Measurements from ENCODE around the gene CEP135. TPM values are rescaled to one million over a fixed set of nuclear protein-coding genes. Genes with fewer than 3 reads are reported as not detected.

The CEP135 gene
- polyA plus RNA-seq, 1 of the 3 experiments (the other 2 are of a cell fraction): 1.6 TPM

DNA sequence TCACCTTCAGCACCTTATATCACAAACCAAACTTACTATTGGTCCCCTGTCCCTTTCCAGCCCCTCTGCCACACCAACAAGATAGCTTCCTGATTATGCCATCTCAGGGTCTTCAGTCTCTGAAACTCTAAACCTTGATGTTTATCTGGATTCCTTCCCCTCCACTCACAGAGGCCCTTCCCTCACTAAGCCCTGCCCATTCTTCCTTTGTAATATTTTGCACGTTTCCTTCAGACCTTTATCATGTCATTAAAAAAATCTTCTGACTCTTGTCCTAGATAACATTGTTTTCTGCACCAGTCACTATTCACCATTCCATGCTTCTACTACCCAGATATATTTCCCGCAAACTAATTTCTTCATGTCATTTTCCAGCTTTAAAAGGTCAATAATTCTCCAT, 17.7 kb upstream of the CEP135 start (continued):
- TF ChIP-seq POLR2AphosphoS5 (IDR thresholded peaks at IDR 0.05; ENCODE audit: low read depth, low read length): no peak
- no peak for TF ChIP-seq RAD21 (IDR thresholded peaks at IDR 0.05; ENCODE audit: low read length)
- TF ChIP-seq EZH2phosphoT487 (IDR thresholded peaks at IDR 0.05; ENCODE audit: borderline replicate concordance, low read depth): no peak
- no peak for TF ChIP-seq CHD2 (IDR thresholded peaks at IDR 0.05; ENCODE audit: low read length, partially characterized antibody)
- no peak for TF ChIP-seq FOXM1 (IDR thresholded peaks at IDR 0.05; ENCODE audit: low read depth)
- TF ChIP-seq, protein P1, sequence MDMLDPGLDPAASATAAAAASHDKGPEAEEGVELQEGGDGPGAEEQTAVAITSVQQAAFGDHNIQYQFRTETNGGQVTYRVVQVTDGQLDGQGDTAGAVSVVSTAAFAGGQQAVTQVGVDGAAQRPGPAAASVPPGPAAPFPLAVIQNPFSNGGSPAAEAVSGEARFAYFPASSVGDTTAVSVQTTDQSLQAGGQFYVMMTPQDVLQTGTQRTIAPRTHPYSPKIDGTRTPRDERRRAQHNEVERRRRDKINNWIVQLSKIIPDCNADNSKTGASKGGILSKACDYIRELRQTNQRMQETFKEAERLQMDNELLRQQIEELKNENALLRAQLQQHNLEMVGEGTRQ (IDR thresholded peaks at IDR 0.05; ENCODE audit: borderline replicate concordance, low read depth, low read length): no peak
- TF ChIP-seq USF1 (IDR thresholded peaks at IDR 0.05; ENCODE audit: borderline replicate concordance, low read depth): no peak
- TF ChIP-seq TCF12 (IDR thresholded peaks at IDR 0.05): no peak
- TF ChIP-seq MAX (IDR thresholded peaks at IDR 0.05; ENCODE audit: low read depth): no peak
- no peak for TF ChIP-seq NRF1 (IDR thresholded peaks at IDR 0.05; ENCODE audit: low read depth, low read length)

DNA sequence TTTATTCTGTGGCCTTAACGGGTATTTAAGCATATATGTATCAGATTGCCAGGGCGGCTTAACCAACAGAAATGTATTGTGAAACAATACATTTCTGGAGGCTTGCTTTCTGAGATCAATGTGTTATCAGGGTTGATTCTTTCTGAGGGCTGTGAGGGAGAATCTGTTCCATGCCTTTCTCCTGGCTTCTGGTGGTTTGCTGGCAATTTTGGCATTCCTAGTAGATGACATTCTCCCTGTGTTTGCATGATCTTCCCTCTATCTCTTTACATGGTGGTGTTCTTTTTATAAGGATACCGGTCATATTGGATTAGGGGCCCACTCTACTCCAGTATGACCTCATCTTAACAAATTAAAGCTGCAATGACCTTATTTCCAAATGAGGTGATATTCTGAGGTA, 16.9 kb upstream of the CEP135 start:
- TF ChIP-seq MXI1 (IDR thresholded peaks at IDR 0.05; ENCODE audit: low read depth, low read length) (no peak), EZH2phosphoT487 (IDR thresholded peaks at IDR 0.05; ENCODE audit: borderline replicate concordance, low read depth) (no peak), YY1 (IDR thresholded peaks at IDR 0.05; ENCODE audit: low read depth) (no peak), GABPA (IDR thresholded peaks at IDR 0.05; ENCODE audit: low read depth) (no peak), EP300 (IDR thresholded peaks at IDR 0.05; ENCODE audit: borderline replicate concordance in 1 of 2, low read depth in 1 of 2, low read length in 1 of 2) (no peak), FOSL2 (IDR thresholded peaks at IDR 0.05; ENCODE audit: borderline replicate concordance, low read depth) (no peak), GATA2 (CRISPR knock-in tag; IDR thresholded peaks at IDR 0.05) (no peak), RFX5 (IDR thresholded peaks at IDR 0.05; ENCODE audit: low read length) (no peak), RAD21 (IDR thresholded peaks at IDR 0.05; ENCODE audit: low read length) (no peak)
- TF ChIP-seq, protein P2, sequence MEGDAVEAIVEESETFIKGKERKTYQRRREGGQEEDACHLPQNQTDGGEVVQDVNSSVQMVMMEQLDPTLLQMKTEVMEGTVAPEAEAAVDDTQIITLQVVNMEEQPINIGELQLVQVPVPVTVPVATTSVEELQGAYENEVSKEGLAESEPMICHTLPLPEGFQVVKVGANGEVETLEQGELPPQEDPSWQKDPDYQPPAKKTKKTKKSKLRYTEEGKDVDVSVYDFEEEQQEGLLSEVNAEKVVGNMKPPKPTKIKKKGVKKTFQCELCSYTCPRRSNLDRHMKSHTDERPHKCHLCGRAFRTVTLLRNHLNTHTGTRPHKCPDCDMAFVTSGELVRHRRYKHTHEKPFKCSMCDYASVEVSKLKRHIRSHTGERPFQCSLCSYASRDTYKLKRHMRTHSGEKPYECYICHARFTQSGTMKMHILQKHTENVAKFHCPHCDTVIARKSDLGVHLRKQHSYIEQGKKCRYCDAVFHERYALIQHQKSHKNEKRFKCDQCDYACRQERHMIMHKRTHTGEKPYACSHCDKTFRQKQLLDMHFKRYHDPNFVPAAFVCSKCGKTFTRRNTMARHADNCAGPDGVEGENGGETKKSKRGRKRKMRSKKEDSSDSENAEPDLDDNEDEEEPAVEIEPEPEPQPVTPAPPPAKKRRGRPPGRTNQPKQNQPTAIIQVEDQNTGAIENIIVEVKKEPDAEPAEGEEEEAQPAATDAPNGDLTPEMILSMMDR (IDR thresholded peaks at IDR 0.05): no peak
- 66% methylated on average over 3 of the region's 3 CpGs for WGBS (ENCODE audit: low lambda C conversion rate)
- no peak overlapping the region for H3K9ac ChIP-seq
- H3K4me3 ChIP-seq (ENCODE audit: low read depth in 2 of 2, low read length in 1 of 2): no peak overlapping the region
- H3K9me3 ChIP-seq: peaks cover 5% of the 10 kb centered on the region; the same call in 1 of the 2 replicates
- no peaks in the 10 kb centered on the region for H3K27me3 ChIP-seq (ENCODE audit: insufficient read depth)
- H3K9me2 ChIP-seq: no peaks in the 10 kb centered on the region
- DNase-seq: no peak
- ChIA-PET CTCF (interaction anchor here (0.7 to 1.2 kb wide), 3 partner anchors 16 to 208 kb away, joined by 3 to 5 read pairs (median 5); no protein-coding TSS in a partner anchor), POLR2A (no interaction called here)
- H3K4me2 ChIP-seq: no peak overlapping the region
- no peaks in the 10 kb centered on the region for H3K36me3 ChIP-seq (replicated peaks in 1 of 2; ENCODE audit: control insufficient read depth in 1 of 2, insufficient read depth in 2 of 2, low read length in 1 of 2)
- H4K20me1 ChIP-seq (ENCODE audit: insufficient read depth): no peaks in the 10 kb centered on the region
- H3K27ac ChIP-seq (ENCODE audit: low read depth in 2 of 2, low read length in 1 of 2): no peak overlapping the region
- H3K4me1 ChIP-seq (ENCODE audit: control insufficient read depth in 1 of 2, insufficient read depth in 2 of 2, low read depth in 1 of 2, low read length in 1 of 2): no peaks in the 10 kb centered on the region
- H2AFZ ChIP-seq (ENCODE audit: low read depth): no peak overlapping the region
- H3K79me2 ChIP-seq (ENCODE audit: insufficient read depth): no peaks in the 10 kb centered on the region
- no peaks in the 10 kb centered on the region for H3F3A ChIP-seq (replicated peaks; ENCODE audit: insufficient read depth)

Measured in SK-N-SH (cell line).